ENCODE measurements around the gene FEN1. TPM values are rescaled to one million over a fixed set of nuclear protein-coding genes. Genes with fewer than 3 reads are reported as not detected.

Gene FEN1
- total and polyA plus RNA-seq, 2 of the 13 experiments (the other 11 are each of a cell fraction or from before 2014, with no cell fraction given): 12.4 to 102 TPM

DNA sequence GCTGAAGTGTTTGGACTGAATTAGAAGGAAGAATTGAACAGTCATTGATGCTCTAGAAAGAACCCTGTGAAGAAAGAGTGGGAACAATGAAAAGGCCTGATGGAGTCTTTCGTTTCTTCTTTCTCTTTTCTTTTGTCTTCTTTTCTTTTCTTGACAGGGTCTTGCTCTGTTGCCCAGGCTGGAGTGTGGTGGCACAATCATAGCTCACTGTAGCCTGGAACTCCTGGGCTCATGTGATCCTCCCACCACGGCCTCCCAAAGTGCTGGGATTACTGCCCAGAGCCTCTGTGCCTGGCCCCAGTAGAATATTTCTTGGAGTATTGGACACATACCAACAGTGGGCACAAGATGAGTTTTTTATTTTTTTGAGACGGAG, 1.1 kb downstream of the FEN1 start:
- Histone ChIP-seq H4K20me1 (ENCODE audit: insufficient read depth, low read length) (no peaks in the 10 kb centered on the region; the same call in 1 of the 2 replicates), H3K9me3 (ENCODE audit: low read length) (no peaks in the 10 kb centered on the region), H3K27ac (ENCODE audit: extremely low read length, insufficient read depth, low read length) (peak overlapping the region; percentile 99), H3K27me3 (ENCODE audit: control insufficient read depth in 1 of 2, insufficient read depth in 2 of 2, low read length in 2 of 2) (no peaks in the 10 kb centered on the region; a peak in 1 of 5 replicates), H3K9ac (ENCODE audit: insufficient read depth, low read depth, low read length) (peak overlapping the region; percentile 96), H3K4me1 (ENCODE audit: insufficient read depth, low read length) (peaks cover 47% of the 10 kb centered on the region), H2AFZ (ENCODE audit: low read length) (no peak overlapping the region), H3K4me3 (replicated peaks in 1 of 3; ENCODE audit: insufficient read depth in 1 of 3, low read depth in 2 of 3, low read length in 3 of 3) (peak overlapping the region; percentile 68 to 87 (median 81)), H3K4me2 (ENCODE audit: low read depth, low read length) (peak overlapping the region; percentile 89), H3K79me2 (ENCODE audit: insufficient read depth, low read length) (peaks cover 50% of the 10 kb centered on the region), H3K36me3 (replicated peaks in 1 of 2; ENCODE audit: control insufficient read depth in 1 of 2, insufficient read depth in 2 of 2, low read length in 2 of 2) (peaks cover 11 to 38% of the 10 kb centered on the region in 2 experiments)
- POLR2A ChIA-PET: interaction anchor here (1.3 to 4.2 kb wide), 2 partner anchors 22 to 314 kb away, joined by 3 to 50 read pairs; partner anchors contain the start of gene FADS1
- TF ChIP-seq MIER2 (CRISPR knock-in tag; IDR thresholded peaks at IDR 0.05) (no peak), ZNF121 (CRISPR knock-in tag; IDR thresholded peaks at IDR 0.05) (peak; percentile 79), RBM22 (optimal IDR thresholded peaks at IDR 0.05; ENCODE audit: low read length) (no peak), RBFOX2 (IDR thresholded peaks at IDR 0.05; ENCODE audit: low read depth, low read length) (no peak), ZNF296 (CRISPR knock-in tag; conservative IDR thresholded peaks at IDR 0.05) (no peak), FOXC1 (CRISPR knock-in tag; IDR thresholded peaks at IDR 0.05; ENCODE audit: borderline replicate concordance) (no peak), ZNF891 (CRISPR knock-in tag; IDR thresholded peaks at IDR 0.05) (no peak)
- TF ChIP-seq, protein P1, sequence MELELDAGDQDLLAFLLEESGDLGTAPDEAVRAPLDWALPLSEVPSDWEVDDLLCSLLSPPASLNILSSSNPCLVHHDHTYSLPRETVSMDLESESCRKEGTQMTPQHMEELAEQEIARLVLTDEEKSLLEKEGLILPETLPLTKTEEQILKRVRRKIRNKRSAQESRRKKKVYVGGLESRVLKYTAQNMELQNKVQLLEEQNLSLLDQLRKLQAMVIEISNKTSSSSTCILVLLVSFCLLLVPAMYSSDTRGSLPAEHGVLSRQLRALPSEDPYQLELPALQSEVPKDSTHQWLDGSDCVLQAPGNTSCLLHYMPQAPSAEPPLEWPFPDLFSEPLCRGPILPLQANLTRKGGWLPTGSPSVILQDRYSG (CRISPR knock-in tag; IDR thresholded peaks at IDR 0.05): no peak
- TF ChIP-seq, protein P2, sequence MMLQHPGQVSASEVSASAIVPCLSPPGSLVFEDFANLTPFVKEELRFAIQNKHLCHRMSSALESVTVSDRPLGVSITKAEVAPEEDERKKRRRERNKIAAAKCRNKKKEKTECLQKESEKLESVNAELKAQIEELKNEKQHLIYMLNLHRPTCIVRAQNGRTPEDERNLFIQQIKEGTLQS (CRISPR knock-in tag; IDR thresholded peaks at IDR 0.05): no peak
- in situ Hi-C loops (cut with HindIII; ENCODE audit: extremely low pct_ligation_motif_present, low pct_unique_long_range_greater_than_20kb) (loop anchor here (10.0 kb wide), 1 partner anchor 291 kb away; no protein-coding TSS in a partner anchor), intact Hi-C loops (cut with micrococcal nuclease; ENCODE audit: unreplicated experiment) (loop anchor here (1.0 kb wide), 1 partner anchor 314 kb away; no protein-coding TSS in a partner anchor)
- FAIRE-seq: no peak
- CTCF ChIA-PET (ENCODE audit: low intra/inter-chr PET ratio, low total read pairs): no interaction called here
- 36% methylated on average over 3 of the region's 3 CpGs for WGBS (ENCODE audit: low lambda C conversion rate)
- DNase-seq (ENCODE audit: low spot score): no peak
- no TSS peak for BruUV-seq (replicated peaks)
- ATAC-seq: no peak
